H1 (cell line): ENCODE results near the gene NOC2L.

ENCODE experiments used
- BACH1 ChIP-seq: IDR thresholded peaks from 2 replicates; pipeline ENCODE4 v1.6.1; 2012; ENCODE audit warnings: low read length, improper control_type of control experiment
- CEBPB ChIP-seq: IDR thresholded peaks from 2 replicates; pipeline ENCODE4 v1.6.1; 2012; ENCODE audit warnings: low read depth, low read length
- CHD1 ChIP-seq: IDR thresholded peaks from 2 replicates; pipeline ENCODE4 v1.6.1; 2012; ENCODE audit warnings: low read depth, low read length, improper control_type of control experiment
- EGR1 ChIP-seq: IDR thresholded peaks from 2 replicates; pipeline ENCODE4 v1.6.1; 2011; ENCODE audit warnings: low read depth, low read length, borderline replicate concordance
- EZH2 ChIP-seq: fragments of 200-600 bp; sonication (generic); IDR thresholded peaks from 2 replicates; pipeline ENCODE4 v1.7.1; 2012; ENCODE audit warnings: low read depth, mild to moderate bottlenecking, moderate library complexity, low read length, inconsistent platforms; ENCODE audit not compliant: severe bottlenecking
- MAFK ChIP-seq: IDR thresholded peaks from 2 replicates; pipeline ENCODE4 v1.6.1; 2012; ENCODE audit warnings: low read depth, mild to moderate bottlenecking, improper control_type of control experiment, low read length
- POLR2A ChIP-seq, 2 experiments: IDR thresholded peaks; 1 replicate in 1 of 2; 2 replicates in 1 of 2; pipeline ENCODE4 v1.6.1; 2011; ENCODE audit warnings: low read depth in 2 of 2, low read length in 2 of 2, mild to moderate bottlenecking in 2 of 2; ENCODE audit errors: control extremely low read depth in 1 of 2
- POLR2AphosphoS5 ChIP-seq: IDR thresholded peaks from 2 replicates; pipeline ENCODE4 v1.6.1; 2011; ENCODE audit warnings: low read depth, low read length
- RAD21 ChIP-seq, 2 experiments: IDR thresholded peaks in 1 of 2; conservative IDR thresholded peaks in 1 of 2; 2 replicates each; pipeline ENCODE4 v1.6.1; 2011; ENCODE audit warnings: low read depth in 2 of 2, low read length in 2 of 2, improper control_type of control experiment in 1 of 2, inconsistent platforms in 1 of 2, mild to moderate bottlenecking in 1 of 2, moderate library complexity in 1 of 2
- SP4 ChIP-seq: IDR thresholded peaks from 2 replicates; pipeline ENCODE4 v1.6.1; 2012; ENCODE audit warnings: low read length, inconsistent platforms
- SRF ChIP-seq: IDR thresholded peaks from 2 replicates; pipeline ENCODE4 v1.6.1; 2011; ENCODE audit warnings: mild to moderate bottlenecking, low read depth, low read length, moderate library complexity
- TF ChIP-seq, protein P1 (sequence below), 3 experiments: IDR thresholded peaks; 1 replicate in 2 of 3; 2 replicates in 1 of 3; pipeline versions ENCODE4 v1.5.1 to v1.6.1; 2011; ENCODE audit warnings: low read length in 3 of 3, mild to moderate bottlenecking in 3 of 3, inconsistent platforms in 2 of 3, low read depth in 1 of 3, moderate library complexity in 1 of 3; ENCODE audit not compliant: insufficient read depth in 1 of 3; ENCODE audit errors: control extremely low read depth in 1 of 3

GRCh38 chr1:918353-918752, 40.7 kb downstream of the NOC2L start:
- TF ChIP-seq SP4 (no peak), BACH1 (no peak), POLR2A (IDR thresholded peaks at IDR 0.05; ENCODE audit: control extremely low read depth in 1 of 2, low read depth in 2 of 2, low read length in 2 of 2) (no peak), EZH2 (no peak), EGR1 (no peak), MAFK (no peak), POLR2AphosphoS5 (no peak), CEBPB (no peak), RAD21 (IDR thresholded peaks at IDR 0.05 in 1 of 2, conservative IDR thresholded peaks at IDR 0.05 in 1 of 2; ENCODE audit: low read depth in 2 of 2, low read length in 2 of 2) (no peak), SRF (no peak), CHD1 (no peak)
- TF ChIP-seq, protein P1, sequence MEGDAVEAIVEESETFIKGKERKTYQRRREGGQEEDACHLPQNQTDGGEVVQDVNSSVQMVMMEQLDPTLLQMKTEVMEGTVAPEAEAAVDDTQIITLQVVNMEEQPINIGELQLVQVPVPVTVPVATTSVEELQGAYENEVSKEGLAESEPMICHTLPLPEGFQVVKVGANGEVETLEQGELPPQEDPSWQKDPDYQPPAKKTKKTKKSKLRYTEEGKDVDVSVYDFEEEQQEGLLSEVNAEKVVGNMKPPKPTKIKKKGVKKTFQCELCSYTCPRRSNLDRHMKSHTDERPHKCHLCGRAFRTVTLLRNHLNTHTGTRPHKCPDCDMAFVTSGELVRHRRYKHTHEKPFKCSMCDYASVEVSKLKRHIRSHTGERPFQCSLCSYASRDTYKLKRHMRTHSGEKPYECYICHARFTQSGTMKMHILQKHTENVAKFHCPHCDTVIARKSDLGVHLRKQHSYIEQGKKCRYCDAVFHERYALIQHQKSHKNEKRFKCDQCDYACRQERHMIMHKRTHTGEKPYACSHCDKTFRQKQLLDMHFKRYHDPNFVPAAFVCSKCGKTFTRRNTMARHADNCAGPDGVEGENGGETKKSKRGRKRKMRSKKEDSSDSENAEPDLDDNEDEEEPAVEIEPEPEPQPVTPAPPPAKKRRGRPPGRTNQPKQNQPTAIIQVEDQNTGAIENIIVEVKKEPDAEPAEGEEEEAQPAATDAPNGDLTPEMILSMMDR (IDR thresholded peaks at IDR 0.05; ENCODE audit: control extremely low read depth in 1 of 3, insufficient read depth in 1 of 3, low read depth in 1 of 3, low read length in 3 of 3): no peak
